A673 (cell line): ENCODE results near the gene THADA. TPM values are rescaled to one million over a fixed set of nuclear protein-coding genes. Genes with fewer than 3 reads are reported as not detected.

ENCODE experiments used
- BruUV-seq: library from RNA; stranded (reverse); fragments of 400-500 nt; replicated peaks from 2 replicates; lab custom pipeline; 2021; lab: Mats Ljungman, UMichigan
- CTCF ChIA-PET: fragments of 300-600 bp; sonication (Branson Sonifier 250); formaldehyde crosslinking; loops from one replicate; lab custom pipeline; 2022; ENCODE audit warnings: antibody characterized with exemption; lab: Charles Lee
- POLR2A ChIA-PET: fragments of 300-600 bp; sonication (Branson Sonifier 250); formaldehyde crosslinking; loops from one replicate; lab custom pipeline; 2022; ENCODE audit warnings: antibody characterized with exemption; ENCODE audit not compliant: low non-redundant PET; lab: Charles Lee
- DNase-seq: peaks from one replicate; pipeline ENCODE4 v3.0.0-alpha.2; 2015; ENCODE audit warnings: low spot score
- H3K27ac ChIP-seq: fragments of 200-600 bp; sonication (generic); 2 replicates; pipeline ENCODE4 v1.5.1; 2016; ENCODE audit warnings: mixed run types, low read depth, mild to moderate bottlenecking, mixed read lengths, antibody characterized with exemption, low read length; ENCODE audit not compliant: poor library complexity, severe bottlenecking
- H3K27me3 ChIP-seq: fragments of 200-600 bp; sonication (generic); replicated peaks from 2 replicates; pipeline ENCODE4 v1.6.1; 2017; ENCODE audit warnings: mixed run types, low read depth, mild to moderate bottlenecking, mixed read lengths, antibody characterized with exemption, low read length; ENCODE audit not compliant: insufficient read depth, poor library complexity
- H3K36me3 ChIP-seq: fragments of 200-600 bp; sonication (generic); 2 replicates; pipeline ENCODE4 v1.6.1; 2016; ENCODE audit warnings: mixed run types, mild to moderate bottlenecking, mixed read lengths, antibody characterized with exemption, low read length; ENCODE audit not compliant: insufficient read depth, poor library complexity, severe bottlenecking
- H3K4me1 ChIP-seq: fragments of 200-600 bp; sonication (generic); 2 replicates; pipeline ENCODE4 v1.6.1; 2017; ENCODE audit warnings: mixed run types, mild to moderate bottlenecking, mixed read lengths, antibody characterized with exemption, low read length; ENCODE audit not compliant: insufficient read depth, poor library complexity, severe bottlenecking
- H3K4me3 ChIP-seq: fragments of 200-600 bp; sonication (generic); 2 replicates; pipeline ENCODE4 v1.5.1; 2016; ENCODE audit warnings: low read depth, mixed run types, mild to moderate bottlenecking, mixed read lengths, low read length; ENCODE audit not compliant: poor library complexity, severe bottlenecking
- H3K9me3 ChIP-seq: fragments of 200-600 bp; sonication (generic); 2 replicates; pipeline ENCODE4 v1.6.1; 2016; ENCODE audit warnings: mixed run types, low read depth, mild to moderate bottlenecking, mixed read lengths, antibody characterized with exemption, low read length; ENCODE audit not compliant: poor library complexity, severe bottlenecking
- CTCF ChIP-seq: fragments of 300-800, 200-600 bp; sonication (generic); conservative IDR thresholded peaks from 2 replicates; pipeline ENCODE4 v1.5.1; 2017; ENCODE audit warnings: low read depth, mild to moderate bottlenecking, antibody characterized with exemption, low read length, moderate library complexity, mixed read lengths
- EZH2 ChIP-seq: fragments of 200-600 bp; sonication (generic); IDR thresholded peaks from 2 replicates; pipeline ENCODE4 v1.6.1; 2017; ENCODE audit warnings: borderline replicate concordance, low read depth, mild to moderate bottlenecking, mixed read lengths, antibody characterized with exemption, low read length; ENCODE audit not compliant: poor library complexity, severe bottlenecking
- intact Hi-C: fragments of 100-400 bp; cut with micrococcal nuclease; formaldehyde crosslinking; loops from one replicate; pipeline ENCODE4 v1.10.0; 2022; ENCODE audit not compliant: unreplicated experiment
- total RNA-seq: library from RNA; stranded (reverse); gene quantifications from 2 replicates; pipeline ENCODE4 v1.2.3, GENCODE V29; 2021

THADA gene
- total RNA-seq, 1 experiment from 2014 or later, result 39.7 TPM

DNA sequence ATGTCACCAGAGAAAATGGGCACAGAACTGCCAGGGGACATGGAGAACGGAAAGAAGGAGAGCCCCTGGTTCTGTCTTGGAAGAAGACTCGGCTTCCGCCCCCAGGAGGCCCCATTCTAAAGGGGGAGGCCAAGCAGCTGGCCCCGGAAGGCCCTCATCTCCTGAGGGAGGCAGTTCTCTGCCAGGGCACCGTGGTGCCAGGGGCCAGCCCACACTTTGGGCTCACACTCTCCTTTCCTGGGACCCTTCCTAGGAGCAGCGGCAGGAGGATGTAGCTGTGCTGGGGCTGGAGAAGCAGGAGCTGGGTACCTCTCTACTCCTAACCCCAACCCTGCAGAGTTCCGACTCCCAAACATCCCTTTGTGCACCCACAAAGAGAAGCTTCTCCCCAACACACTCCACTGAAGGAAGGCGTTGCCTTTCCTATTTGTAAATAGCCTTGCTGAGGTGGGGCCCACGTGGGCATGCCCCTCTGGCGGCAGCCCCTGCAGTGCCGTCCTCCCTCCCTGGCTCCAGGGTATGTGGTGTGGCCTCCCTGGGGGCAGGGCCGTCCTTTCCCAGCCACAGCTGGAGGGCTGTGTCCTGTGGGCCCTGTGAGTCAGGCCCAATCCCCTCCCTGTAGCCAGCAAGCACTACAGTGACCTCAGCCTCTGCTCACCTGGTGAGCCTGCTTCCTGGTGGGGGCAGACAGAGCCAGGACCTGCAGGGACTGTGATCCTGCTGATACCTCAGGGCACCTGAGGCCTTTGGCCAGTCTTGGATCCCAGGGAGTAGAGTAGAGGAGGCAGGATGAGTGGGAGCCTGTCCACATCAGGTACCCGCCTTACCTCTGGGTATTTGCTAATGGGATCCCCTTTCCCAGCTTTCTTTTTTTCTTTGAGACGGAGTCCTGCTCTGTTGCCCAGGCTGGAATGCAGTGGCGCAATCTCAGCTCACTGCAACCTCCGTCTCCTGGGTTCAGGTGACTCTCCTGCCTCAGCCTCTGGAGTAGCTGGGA lies 396.0 kb downstream of the THADA start:
- no TSS peak for BruUV-seq
- H3K4me3 ChIP-seq, result no peak overlapping the region
- ChIA-PET POLR2A (no interaction called here), CTCF (no interaction called here)
- H3K27me3 ChIP-seq, result no peaks in the 10 kb centered on the region
- no peak for DNase-seq
- no peaks in the 10 kb centered on the region for H3K36me3 ChIP-seq
- no peaks in the 10 kb centered on the region for H3K9me3 ChIP-seq
- intact Hi-C loops, result no loop called here
- TF ChIP-seq CTCF (no peak), EZH2 (no peak)
- H3K27ac ChIP-seq, result no peak overlapping the region
- no peaks in the 10 kb centered on the region for H3K4me1 ChIP-seq

GRCh38 chr2:43198263-43198662 lies 397.6 kb downstream of the THADA start:
- no TSS peak for BruUV-seq
- intact Hi-C loops, result no loop called here
- no peak overlapping the region for H3K4me3 ChIP-seq
- CTCF ChIA-PET, result no interaction called here
- TF ChIP-seq EZH2, result no peak
- no peak for TF ChIP-seq CTCF
- no peak overlapping the region for H3K27ac ChIP-seq
- no peaks in the 10 kb centered on the region for H3K27me3 ChIP-seq
- H3K9me3 ChIP-seq, result no peaks in the 10 kb centered on the region
- no peaks in the 10 kb centered on the region for H3K4me1 ChIP-seq
- DNase-seq, result no peak
- H3K36me3 ChIP-seq, result no peaks in the 10 kb centered on the region
- POLR2A ChIA-PET, result no interaction called here

- POLR2A ChIA-PET, result no interaction called here
- H3K4me1 ChIP-seq, result no peaks in the 10 kb centered on the region
These were observed 398.3 kb downstream of the THADA start for GRCh38 chr2:43197588-43197896.

More at GRCh38 chr2:43197588-43197896, 398.3 kb downstream of the THADA start:
- Histone ChIP-seq H3K36me3 (no peaks in the 10 kb centered on the region), H3K4me3 (no peak overlapping the region), H3K27me3 (no peaks in the 10 kb centered on the region), H3K9me3 (no peaks in the 10 kb centered on the region), H3K27ac (no peak overlapping the region)
- TF ChIP-seq CTCF (no peak), EZH2 (no peak)
- CTCF ChIA-PET, result no interaction called here
- BruUV-seq, result no TSS peak
- no peak for DNase-seq
- intact Hi-C loops, result no loop called here
